NAMALWA (cell line): ENCODE results near the gene MNT.

Experiments used
- DNase-seq: peaks from one replicate; pipeline ENCODE4 v3.0.0-alpha.2; 2015; ENCODE audit warnings: low spot score

The MNT gene

GRCh38 chr17:2416010-2416734 is 15.3 kb upstream of the MNT start:
- DNase-seq = peak; percentile 76

- DNase-seq = no peak
Observed at GRCh38 chr17:2415081-2415480, 14.2 kb upstream of the MNT start.

- no peak for DNase-seq
Observed at GRCh38 chr17:2414446-2415064, 13.7 kb upstream of the MNT start.

- no peak for DNase-seq
Observed at GRCh38 chr17:2412561-2413021, 11.7 kb upstream of the MNT start.

GRCh38 chr17:2410951-2411350 is 10.1 kb upstream of the MNT start:
- DNase-seq = no peak

GRCh38 chr17:2406903-2407790 is 6.3 kb upstream of the MNT start:
- no peak for DNase-seq

- no peak for DNase-seq
Observed at GRCh38 chr17:2406271-2406902, 5.5 kb upstream of the MNT start.

GRCh38 chr17:2405247-2405926 is 4.5 kb upstream of the MNT start:
- DNase-seq = no peak

GRCh38 chr17:2403044-2403443 is 2.2 kb upstream of the MNT start:
- no peak for DNase-seq

GRCh38 chr17:2402544-2402943 is 1.7 kb upstream of the MNT start:
- no peak for DNase-seq

GRCh38 chr17:2401426-2402221 is 764 bp upstream of the MNT start:
- peak; percentile 95 for DNase-seq

- DNase-seq = peak; percentile 64
Observed at GRCh38 chr17:2400474-2400866, 390 bp downstream of the MNT start.

- peak; percentile 91 for DNase-seq
Observed at GRCh38 chr17:2399572-2400473, 1.0 kb downstream of the MNT start.

- DNase-seq = no peak
Observed at GRCh38 chr17:2398655-2399571, 1.9 kb downstream of the MNT start.

GRCh38 chr17:2398182-2398581 is 2.7 kb downstream of the MNT start:
- DNase-seq = no peak

GRCh38 chr17:2397247-2398171 is 3.4 kb downstream of the MNT start:
- no peak for DNase-seq

- DNase-seq = peak; percentile 47
Observed at GRCh38 chr17:2396568-2397246, 4.2 kb downstream of the MNT start.
